Measurements from ENCODE around the gene PTBP3.

Gene PTBP3

GRCh38 chr9:112352209-112352608, 18.8 kb upstream of the PTBP3 start:
- TF ChIP-seq, protein P1, sequence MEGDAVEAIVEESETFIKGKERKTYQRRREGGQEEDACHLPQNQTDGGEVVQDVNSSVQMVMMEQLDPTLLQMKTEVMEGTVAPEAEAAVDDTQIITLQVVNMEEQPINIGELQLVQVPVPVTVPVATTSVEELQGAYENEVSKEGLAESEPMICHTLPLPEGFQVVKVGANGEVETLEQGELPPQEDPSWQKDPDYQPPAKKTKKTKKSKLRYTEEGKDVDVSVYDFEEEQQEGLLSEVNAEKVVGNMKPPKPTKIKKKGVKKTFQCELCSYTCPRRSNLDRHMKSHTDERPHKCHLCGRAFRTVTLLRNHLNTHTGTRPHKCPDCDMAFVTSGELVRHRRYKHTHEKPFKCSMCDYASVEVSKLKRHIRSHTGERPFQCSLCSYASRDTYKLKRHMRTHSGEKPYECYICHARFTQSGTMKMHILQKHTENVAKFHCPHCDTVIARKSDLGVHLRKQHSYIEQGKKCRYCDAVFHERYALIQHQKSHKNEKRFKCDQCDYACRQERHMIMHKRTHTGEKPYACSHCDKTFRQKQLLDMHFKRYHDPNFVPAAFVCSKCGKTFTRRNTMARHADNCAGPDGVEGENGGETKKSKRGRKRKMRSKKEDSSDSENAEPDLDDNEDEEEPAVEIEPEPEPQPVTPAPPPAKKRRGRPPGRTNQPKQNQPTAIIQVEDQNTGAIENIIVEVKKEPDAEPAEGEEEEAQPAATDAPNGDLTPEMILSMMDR (conservative IDR thresholded peaks at IDR 0.05) = no peak
- no peak overlapping the region for H3K27ac ChIP-seq

- TF ChIP-seq, protein P1 (conservative IDR thresholded peaks at IDR 0.05) = no peak
- no peak overlapping the region for H3K27ac ChIP-seq
These were observed 17.8 kb upstream of the PTBP3 start for GRCh38 chr9:112351184-112351583.

GRCh38 chr9:112349008-112349333, 15.6 kb upstream of the PTBP3 start:
- H3K27ac ChIP-seq = peak overlapping the region; percentile 59
- TF ChIP-seq, protein P1 (conservative IDR thresholded peaks at IDR 0.05) = no peak

GRCh38 chr9:112348257-112349007, 15.0 kb upstream of the PTBP3 start:
- TF ChIP-seq, protein P1 (conservative IDR thresholded peaks at IDR 0.05) = no peak
- H3K27ac ChIP-seq = peak overlapping the region; percentile 59

DNA sequence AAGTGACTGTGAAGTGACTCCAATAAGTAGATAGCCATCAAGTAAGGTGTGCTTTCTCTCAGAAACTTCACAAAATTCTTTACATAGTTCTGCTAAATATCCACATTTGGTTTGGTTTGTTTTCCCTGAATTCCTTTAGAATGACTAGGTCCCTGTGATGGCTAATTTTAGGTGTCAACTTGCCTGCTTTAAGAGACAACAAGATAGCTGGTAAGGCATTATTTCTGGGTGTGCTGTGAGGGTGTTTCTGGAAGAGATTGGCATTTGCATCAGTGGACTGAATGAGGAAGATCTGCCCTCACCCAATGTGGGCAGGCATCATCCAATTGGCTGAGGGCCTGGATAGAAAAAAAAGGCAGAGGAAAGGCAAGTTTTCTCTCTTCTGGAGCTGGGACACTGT, 8.3 kb upstream of the PTBP3 start:
- no peak overlapping the region for H3K27ac ChIP-seq
- TF ChIP-seq, protein P1 (conservative IDR thresholded peaks at IDR 0.05) = no peak

DNA sequence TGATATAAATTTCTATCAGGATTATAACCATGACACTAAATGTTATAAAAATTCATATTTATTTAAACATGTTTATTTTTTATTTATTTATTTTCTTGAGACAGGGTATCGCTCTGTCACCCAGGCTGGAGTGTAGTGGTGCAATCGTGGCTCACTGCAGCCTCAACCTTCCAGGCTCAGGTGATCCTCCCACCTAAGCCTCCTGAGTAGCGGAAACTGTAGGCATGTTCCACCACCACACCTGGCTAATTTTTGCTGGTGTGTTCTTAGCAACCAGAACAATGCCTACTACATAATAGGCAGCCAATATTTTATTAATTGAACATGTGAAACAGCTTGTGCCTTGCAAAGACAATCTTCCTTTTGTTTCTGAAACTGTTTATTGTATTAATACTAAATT, 6.5 kb upstream of the PTBP3 start:
- TF ChIP-seq, protein P1 (conservative IDR thresholded peaks at IDR 0.05) = no peak
- no peak overlapping the region for H3K27ac ChIP-seq

GRCh38 chr9:112338561-112338960, 5.1 kb upstream of the PTBP3 start:
- H3K27ac ChIP-seq = peak overlapping the region; percentile 8; the same call in 1 of the 2 replicates
- TF ChIP-seq, protein P1 (conservative IDR thresholded peaks at IDR 0.05) = no peak
